Testis (tissue), 2 donors: Measurements from ENCODE around the gene UBE2V1.

Experiments used
- POLR2A ChIP-seq: fragments of 450-650 bp; IDR thresholded peaks from one replicate; pipeline ENCODE4 v1.6.1; 2017; ENCODE audit warnings: antibody characterized with exemption, mild to moderate bottlenecking, moderate library complexity
- TF ChIP-seq, protein P1 (sequence below), 3 experiments: fragments of 450-650 bp in 2 of 3; fragments of 200-600 bp in 1 of 3; sonication (generic) in 1 of 3; IDR thresholded peaks; one replicate each; pipeline ENCODE4 v1.5.1; 2016 to 2019; ENCODE audit warnings: antibody characterized with exemption in 3 of 3, mild to moderate bottlenecking in 2 of 3, moderate library complexity in 1 of 3

DNA sequence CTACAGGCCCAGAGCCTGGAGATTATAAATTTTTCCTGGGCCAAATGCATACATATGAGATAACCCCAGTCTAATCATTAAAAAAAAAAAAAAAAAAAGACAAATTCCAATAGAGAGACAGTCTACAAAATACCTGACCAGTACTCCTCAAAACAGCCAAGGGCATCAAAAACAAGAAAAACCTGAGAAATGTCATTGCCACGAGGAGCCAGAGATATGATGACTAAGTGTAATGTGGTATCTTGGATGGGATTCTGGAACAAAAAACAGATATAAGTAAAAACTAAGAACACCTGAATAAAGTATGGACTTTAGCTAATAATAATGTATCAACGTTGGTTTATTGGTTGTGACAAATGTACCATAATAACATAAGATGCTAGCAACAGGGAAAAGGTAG, 24.9 kb downstream of the UBE2V1 start:
- TF ChIP-seq, protein P1, sequence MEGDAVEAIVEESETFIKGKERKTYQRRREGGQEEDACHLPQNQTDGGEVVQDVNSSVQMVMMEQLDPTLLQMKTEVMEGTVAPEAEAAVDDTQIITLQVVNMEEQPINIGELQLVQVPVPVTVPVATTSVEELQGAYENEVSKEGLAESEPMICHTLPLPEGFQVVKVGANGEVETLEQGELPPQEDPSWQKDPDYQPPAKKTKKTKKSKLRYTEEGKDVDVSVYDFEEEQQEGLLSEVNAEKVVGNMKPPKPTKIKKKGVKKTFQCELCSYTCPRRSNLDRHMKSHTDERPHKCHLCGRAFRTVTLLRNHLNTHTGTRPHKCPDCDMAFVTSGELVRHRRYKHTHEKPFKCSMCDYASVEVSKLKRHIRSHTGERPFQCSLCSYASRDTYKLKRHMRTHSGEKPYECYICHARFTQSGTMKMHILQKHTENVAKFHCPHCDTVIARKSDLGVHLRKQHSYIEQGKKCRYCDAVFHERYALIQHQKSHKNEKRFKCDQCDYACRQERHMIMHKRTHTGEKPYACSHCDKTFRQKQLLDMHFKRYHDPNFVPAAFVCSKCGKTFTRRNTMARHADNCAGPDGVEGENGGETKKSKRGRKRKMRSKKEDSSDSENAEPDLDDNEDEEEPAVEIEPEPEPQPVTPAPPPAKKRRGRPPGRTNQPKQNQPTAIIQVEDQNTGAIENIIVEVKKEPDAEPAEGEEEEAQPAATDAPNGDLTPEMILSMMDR (IDR thresholded peaks at IDR 0.05), result no peak
- TF ChIP-seq POLR2A, result no peak
